ENCODE data around the gene SAE1. TPM values are rescaled to one million over a fixed set of nuclear protein-coding genes. Genes with fewer than 3 reads are reported as not detected.
"Not testable (repeated sequence)": the region's sequence is repeated elsewhere in the genome, so short reads cannot be mapped to it uniquely, and the experiment has no call there.

The SAE1 gene
- total RNA-seq, 1 experiment from 2014 or later = 270 TPM

DNA sequence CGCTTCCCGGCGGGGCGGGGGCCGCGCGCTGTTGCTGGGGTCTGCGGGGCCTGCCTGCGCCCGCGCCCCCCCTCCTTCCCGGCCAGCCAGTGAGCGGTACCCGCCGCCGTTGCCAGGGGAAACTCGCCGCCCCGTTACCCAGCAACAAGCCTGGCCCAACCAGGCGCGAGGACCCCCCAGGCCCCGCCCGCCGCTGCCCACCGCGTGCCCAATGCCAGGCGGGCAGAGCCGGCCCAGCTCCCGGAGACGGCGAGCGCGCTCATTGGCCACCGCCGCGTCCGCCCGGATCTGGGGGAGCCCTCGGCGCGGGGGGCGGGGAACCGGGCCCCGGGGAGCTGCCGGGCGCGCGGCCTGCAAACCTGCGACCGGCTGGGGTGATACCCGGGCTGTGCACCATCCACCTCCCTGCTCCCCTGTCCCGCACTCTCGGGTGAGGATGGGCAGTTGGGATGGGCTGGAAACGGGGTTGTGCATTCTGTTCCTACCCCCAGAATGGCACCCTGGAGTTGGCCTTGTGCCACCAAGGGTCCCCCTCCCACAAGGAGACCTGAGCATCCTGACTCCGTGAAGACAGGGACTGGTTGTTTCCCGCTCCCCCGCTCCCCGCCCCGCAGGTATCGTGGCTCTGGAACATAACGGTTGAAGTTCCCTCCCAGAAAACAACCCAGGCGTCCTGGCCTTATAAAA lies 109.1 kb downstream of the SAE1 start:
- DNase-seq (ENCODE audit: low read depth) = peak; percentile 71

DNA sequence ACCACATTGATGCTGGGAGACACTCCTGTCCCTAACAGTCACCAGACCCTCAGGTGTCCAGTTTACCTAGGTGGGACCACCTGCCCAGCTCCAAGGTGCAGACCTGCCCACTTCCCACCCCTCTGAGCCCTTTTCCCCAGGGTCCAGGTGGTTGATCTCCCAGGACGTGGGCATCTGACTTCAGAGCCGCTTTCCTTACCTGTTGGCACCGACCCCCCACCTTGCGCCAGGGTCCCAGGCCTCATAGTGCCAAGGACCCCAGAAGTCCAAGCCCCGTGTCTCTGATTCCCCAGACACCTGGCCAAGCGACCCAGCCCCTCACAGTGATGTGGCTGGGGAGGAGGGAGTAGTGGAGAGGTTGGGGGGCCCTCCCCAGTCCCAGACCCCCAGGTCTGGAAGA lies 109.9 kb downstream of the SAE1 start:
- no peak for DNase-seq (ENCODE audit: low read depth)

DNA sequence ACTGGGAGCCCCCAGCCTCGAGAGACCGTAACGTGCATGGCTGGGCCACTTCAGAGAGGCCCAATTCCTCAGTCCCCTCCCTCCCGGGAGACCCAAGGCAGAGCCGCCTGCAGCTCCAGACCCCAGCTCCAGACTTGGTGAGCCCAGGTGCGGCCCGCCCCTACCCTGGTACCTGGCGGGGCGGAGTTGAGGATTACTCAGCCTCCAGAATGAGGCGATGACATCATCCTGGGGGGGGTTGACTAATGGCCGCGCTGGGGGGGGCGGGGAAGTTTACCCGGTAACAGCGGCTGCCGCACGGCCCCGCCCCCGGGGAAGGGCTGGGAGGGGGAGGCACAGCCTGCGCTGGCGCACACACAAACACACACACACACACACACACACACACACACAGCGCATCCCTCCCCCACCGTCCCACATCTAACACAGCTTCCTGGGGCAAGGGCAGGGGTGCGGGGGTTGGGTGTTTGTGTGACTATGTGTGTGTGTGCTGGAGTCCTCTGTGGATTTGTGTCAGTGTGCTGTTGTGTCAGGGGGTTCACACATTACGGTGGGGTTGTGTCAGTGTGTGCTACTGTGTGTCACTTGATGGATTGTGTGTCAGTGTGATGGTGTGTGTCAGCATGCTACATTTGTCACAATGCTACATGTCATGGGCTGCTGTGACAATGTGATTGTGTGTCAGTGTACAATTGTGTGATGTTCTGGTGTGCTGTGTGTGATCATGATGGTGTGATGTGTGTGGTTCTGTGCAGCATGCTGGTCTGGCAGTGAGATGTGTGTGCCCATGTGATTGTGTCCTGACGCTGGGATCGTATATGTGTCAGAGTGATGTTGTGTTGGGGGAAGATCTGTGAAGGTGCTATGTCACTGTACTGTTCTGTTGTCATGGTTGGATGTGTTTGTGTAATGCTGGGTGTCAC lies 110.6 kb downstream of the SAE1 start:
- DNase-seq (ENCODE audit: low read depth) = peak; percentile 82

DNA sequence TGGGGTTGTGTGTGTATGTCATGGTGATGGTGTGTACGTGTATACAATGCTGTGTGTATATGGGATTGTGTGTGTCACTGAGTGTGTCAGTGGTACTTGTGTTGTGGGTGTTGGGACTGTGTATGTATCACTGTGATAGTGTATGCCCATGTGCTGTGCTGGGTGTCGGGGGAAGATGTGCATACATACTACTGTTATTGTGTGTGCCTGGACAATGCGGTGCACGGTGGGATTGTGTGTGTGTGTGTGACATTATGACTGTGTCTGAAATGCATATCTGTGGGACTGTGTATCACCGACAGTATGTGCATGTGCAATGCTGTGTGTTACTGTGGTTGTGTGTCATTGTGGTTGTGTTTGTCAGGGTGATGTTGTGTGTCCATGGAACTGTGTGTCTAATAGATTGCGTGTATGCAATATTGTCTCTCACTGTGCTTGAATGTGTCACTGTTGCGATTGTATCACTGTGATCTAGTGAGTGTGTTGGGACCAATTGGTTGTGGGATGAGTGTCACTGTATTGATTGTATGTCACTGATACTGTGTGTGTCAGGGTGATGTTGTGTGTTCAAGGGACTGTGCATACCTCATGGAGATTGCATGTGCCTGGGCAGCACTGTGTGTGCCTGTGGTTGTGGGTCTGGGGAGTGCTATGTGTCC lies 111.4 kb downstream of the SAE1 start:
- DNase-seq (ENCODE audit: low read depth) = peak; percentile 25

DNA sequence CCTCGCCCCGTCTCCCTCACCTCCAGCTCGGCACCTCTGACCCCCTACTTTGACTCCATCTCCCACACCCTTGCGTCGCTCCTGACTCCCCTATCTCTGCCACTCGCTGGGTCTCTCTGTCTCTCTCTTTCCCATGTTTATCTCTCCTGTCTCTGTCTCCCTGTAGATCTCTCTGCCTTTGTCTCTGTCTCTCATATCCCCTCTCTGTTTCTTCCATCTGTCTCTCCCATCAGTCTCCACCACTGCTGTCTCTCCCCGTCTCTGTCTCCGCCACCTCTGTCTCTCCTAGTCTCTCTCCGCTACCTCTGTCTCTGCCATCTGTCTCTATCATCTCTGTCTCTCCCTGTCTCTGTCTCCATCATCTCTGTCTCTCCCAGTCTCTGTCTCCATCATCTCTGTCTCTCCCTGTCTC lies 112.7 kb downstream of the SAE1 start:
- DNase-seq (ENCODE audit: low read depth) = no peak

DNA sequence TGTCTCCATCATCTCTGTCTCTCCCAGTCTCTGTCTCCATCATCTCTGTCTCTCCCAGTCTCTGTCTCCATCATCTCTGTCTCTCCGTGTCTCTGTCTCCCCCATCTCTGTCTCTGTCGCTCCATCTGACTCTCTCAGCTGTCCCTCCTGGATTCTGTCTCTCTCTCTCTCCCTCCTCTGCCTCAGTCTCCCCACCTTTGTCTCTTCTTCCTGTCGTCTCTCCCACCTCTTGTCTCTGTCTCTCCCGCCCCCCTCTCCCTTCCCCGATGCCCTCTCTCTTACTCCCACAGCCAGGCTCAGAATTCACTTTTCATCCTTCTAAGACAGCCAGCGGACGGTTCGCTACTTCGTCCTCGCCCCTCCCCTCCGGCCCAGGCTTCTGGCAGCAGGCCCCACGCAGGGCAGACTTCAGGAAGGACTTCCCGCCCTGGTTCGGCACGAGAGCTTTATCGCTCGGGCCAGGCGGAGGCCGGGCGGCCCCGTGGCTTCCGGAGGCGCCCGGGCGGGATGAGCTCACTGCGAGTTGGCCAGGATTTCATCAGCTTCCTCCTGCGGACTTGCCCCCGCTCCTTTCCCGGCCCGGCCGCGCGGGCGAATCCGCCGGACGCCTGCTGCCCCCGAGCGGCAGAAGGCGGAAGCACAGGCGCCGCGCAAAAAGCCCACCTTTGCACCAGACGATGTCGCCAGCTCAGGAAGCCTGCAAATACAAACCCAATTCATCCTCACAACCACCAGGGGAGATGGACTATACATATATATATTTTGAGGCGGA lies 113.3 kb downstream of the SAE1 start:
- DNase-seq (ENCODE audit: low read depth) = peak; percentile 93

DNA sequence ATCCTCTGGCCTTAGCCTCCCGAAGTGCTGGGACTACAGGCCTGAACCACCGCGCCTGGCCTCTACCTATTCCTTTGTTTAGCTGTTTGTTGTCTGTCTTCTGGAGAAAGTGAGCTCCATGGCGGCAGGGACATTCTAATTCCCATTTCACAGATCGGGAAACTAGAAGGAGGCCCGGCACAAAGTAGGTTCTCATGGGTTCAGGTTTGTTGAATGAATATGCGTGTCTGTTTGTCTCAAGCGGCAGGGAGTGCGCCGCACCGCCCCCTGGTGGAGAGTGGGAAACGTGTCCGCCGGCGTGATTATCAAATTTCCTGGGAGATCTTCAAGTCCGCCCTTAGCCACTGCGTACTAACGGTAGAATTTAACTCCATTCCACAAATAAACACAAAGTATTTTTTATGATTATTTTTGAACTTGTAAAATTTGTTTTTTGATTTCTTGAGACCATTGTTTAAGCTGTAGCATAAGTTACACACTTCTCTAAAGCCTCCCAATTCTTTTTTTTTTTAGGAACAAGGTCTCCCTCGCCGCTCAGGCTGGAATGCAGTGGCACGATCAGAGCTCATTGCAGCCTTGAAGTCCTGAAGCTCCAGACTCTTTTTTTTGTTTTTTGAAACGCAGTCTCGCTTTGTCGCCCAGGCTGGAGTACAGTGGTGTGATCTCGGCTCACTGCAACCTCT lies 116.8 kb downstream of the SAE1 start:
- DNase-seq (ENCODE audit: low read depth) = peak; percentile 69

DNA sequence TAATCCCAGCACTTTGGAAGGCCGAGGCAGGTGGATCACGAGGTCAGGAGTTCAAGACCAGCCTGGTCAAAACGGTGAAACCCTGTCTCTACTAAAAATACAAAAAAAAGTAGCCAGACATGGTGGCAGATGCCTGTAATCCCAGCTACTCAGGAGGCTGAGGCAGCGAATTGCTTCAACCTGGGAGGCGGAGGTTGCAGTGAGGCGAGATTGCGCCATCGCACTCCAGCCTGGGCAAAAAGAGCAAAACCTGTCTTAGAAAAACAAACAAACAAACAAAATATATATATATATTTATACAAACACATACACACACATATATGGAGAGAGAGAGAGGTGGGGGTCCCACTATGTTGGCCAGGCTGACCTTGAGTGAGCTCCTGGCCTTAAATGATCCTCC lies 122.4 kb downstream of the SAE1 start:
- not testable (repeated sequence) for DNase-seq (ENCODE audit: low read depth)

DNA sequence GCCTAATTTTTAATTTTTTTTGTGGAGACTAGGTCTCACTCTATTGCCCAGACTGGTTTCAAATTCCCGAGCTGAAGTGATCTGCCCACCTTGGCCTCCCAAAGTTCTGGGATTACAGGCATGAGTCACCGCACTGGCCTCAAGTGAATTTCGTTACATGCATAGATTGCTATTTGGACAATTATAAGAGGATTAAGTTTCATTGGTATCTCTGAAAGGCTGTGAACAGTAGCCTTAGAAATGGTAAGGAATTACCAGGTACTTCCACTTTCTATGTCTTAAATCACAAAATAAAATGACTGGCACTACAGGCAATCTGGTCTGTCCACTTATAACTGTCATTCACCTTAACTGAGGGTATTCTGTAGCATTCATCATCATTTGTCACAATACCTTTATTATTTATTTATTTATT lies 122.8 kb downstream of the SAE1 start:
- peak; percentile 95 for DNase-seq (ENCODE audit: low read depth)

DNA sequence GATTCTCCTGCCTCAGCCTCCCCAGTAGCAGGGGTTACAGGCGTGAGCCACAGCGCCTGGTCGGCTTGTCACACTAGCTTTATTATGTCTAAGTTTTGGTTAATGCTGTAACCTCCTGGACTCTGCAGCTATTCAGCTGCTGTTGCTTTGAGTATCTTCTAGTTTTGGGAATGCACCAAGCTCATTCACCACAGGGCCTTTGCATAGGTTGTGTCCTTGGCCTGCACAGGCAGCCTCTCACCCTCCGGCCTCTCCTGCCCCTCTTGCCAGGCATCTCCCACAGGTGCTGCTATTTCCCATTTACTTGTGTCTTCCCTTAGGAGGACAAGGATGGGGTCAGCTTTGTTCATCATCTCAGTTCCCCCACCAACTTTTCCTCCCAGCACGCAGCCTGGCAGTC lies 123.3 kb downstream of the SAE1 start:
- DNase-seq (ENCODE audit: low read depth) = no peak

DNA sequence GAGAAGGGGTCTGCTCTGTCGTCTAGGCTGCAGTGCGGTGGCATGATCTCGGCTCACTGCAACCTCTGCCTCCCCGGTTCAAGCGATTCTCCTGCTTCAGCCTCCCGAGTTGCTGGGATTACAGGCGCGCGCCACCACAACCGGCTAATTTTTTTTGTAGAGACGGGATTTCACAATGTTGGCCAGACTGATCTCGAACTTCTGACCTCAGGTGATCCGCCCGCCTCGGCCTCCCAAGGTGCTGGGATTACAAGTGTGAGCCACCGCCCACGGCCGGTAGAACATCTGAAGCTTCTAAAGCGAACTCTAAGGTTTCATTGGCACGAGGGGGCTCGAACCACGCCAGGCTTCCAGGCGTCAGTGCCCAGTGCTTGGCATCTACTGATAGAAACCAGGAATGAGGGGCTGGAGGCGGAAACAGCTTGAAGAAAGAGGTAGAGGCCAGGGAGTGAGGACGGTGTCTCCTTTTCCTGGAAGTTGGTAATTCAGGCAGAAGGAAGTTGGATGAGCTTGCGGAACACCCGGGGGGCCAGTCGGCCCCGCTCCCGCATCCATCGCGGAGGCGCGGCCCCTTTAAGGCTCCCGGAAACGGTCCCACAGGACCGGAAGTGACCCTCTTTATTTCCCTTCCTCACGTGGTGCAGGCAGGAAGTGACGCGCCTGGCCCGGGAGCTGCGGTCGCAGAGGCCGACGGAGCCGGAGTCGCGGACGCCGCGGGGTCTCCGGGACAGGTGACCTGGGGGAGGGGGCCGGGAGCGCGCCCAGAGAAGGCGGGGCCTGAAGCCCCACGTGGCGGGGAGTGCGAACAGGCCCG lies 125.5 kb downstream of the SAE1 start, which contains the start of gene CCDC9:
Gene CCDC9, plus strand, starts transcription at position 647 of the 814 bp plus-strand sequence. CDS start 1,876 bp downstream, outside the sequence.
- DNase-seq (ENCODE audit: low read depth) = peak; percentile 94

DNA sequence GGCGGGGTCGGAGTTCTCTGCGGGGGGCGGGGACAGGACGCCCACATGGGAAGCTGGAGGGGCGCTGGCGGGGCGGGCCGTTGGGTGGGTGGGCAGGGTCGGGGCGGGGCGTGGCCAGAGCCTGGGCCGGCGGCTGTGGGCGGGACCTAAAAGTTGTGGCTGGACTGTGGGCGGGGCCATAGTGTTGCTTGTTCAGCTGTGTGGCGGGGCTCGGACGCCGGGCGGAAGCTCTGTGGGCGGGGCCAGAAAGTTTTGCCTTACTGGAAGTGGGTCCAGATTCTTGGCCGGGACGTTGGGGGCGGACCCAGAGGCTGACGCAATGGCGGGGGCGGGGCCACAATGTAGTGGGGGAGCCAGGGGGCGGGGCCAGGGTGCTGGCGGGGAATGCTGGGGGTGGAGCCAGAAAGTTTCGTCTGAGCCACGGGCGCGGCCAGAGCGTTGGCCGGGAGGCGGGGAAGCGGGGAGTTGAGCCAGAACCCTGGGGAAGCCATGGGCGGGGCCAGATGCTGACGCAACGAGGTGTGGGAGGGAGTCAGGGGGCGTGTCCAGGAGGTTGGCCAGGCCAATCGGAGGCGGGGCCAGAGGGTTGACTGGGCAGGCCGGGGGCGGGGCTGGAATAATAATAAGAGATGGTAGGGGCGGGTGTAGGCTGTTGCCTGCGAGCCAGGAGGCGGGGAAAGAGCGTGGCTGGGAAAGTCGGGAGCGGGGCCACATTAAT lies 126.2 kb downstream of the SAE1 start:
- peak; percentile 97 for DNase-seq (ENCODE audit: low read depth)

DNA sequence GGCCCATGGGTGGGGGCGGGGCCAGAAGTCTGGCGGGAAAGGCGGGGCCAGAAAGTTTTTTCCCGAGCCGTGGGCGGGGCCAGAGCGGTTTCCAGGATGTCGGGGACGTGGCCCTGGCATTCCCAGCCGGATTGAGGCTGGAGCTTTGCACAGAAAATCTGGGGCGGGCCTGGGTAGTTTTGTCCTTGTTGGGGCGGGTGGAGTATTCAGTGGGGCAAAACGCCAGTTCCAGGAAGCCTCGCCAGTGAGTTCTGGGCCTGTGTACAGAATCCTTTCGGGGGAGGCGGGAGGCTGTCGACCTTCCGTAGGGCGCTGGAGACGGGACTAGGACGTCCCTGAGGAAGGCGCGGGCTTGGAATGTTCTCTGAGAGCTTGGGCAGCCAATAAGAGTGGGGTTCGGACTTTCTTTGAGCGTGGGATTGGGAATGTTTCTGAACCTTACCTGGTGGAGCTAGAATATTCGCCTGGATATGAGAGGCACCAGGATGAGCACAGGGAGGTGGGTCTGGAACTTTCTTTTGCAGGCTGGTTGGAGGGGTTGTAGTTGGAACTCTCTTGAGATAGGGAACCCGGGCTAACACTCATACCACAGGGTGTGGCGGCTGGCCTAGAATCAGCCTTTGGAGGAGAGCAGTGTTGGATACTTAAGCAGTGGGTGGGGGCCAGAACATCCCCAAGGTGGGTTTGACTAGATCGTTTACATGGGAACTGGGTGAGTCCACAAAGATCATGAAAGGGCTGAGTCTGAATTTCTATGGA lies 127.0 kb downstream of the SAE1 start:
- DNase-seq (ENCODE audit: low read depth) = no peak

DNA sequence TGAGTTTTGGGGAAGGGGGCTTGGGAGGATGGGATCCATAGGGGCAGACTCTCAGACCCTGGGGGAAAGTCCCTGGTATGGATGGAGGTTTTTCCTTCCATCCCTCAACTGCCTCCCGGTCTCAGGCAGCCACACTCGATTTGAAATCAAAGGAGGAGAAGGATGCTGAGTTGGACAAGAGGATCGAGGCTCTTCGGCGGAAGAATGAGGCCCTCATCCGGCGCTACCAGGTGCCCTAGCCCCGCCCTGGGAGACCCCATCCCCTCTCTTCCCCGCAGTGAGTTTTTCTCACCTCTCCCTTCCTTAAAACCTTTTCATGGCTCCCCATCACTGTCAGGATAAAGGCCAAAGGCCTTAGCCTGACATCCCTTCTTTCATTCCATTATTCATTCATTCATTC lies 127.8 kb downstream of the SAE1 start:
- DNase-seq (ENCODE audit: low read depth) = no peak

DNA sequence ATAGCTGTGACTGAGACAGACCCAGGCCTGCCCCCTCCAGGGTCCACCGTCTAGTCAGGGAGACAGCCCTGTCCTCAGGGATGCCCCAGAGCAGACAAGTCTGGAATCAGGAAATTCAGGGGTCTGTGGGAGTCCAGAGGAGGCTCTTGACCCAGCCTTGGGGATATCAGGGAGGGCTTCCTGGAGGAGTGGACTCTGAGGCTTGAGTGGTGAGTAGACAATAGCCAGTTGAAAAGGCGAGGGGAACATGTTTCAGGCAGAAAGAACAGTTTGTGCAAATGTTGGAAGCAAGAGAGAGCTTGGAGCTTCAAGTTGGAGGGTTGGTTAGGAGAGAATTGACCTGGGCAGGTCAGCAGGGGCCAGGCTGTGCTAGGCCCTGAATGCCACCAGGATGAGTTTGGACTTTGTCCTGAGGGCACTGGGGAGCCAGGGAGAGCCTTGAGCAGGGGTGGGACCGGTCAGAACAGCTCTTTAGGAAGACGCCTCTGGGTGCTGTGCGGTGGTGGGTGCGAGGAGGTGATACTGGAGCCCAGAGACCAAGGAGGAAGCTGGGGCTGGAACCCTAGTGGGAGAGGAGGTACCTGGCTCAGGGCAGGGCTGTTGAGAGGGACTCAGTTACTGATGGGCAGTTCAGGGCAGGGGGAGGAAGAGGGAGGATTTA lies 128.4 kb downstream of the SAE1 start:
- no peak for DNase-seq (ENCODE audit: low read depth)
